ENCODE data around the gene ARFGAP2.

DNA sequence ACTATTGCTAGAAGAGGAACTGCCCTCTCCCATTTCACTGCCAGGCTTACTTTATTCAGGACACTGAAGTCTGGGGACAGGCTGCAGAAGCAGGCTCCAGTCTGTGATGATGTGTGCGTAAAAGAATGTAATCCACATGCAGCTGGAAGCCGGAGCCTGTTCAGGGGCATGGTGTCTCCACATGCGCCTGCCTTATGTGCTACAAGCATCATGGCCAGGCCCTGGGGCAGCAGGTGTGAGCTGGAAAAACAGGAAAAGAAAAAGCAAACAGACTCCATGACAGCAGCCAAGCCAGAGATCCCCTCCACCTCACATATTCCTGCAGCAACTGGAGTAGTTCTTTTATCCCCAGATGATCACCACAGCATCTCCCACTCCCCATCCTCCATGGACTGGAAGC, 33.4 kb downstream of the ARFGAP2 start:
- TF ChIP-seq, protein P1, sequence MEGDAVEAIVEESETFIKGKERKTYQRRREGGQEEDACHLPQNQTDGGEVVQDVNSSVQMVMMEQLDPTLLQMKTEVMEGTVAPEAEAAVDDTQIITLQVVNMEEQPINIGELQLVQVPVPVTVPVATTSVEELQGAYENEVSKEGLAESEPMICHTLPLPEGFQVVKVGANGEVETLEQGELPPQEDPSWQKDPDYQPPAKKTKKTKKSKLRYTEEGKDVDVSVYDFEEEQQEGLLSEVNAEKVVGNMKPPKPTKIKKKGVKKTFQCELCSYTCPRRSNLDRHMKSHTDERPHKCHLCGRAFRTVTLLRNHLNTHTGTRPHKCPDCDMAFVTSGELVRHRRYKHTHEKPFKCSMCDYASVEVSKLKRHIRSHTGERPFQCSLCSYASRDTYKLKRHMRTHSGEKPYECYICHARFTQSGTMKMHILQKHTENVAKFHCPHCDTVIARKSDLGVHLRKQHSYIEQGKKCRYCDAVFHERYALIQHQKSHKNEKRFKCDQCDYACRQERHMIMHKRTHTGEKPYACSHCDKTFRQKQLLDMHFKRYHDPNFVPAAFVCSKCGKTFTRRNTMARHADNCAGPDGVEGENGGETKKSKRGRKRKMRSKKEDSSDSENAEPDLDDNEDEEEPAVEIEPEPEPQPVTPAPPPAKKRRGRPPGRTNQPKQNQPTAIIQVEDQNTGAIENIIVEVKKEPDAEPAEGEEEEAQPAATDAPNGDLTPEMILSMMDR (IDR thresholded peaks at IDR 0.05; ENCODE audit: extremely low read depth in 1 of 2, insufficient read depth in 1 of 2, low read depth in 1 of 2, low read length in 2 of 2): no peak
- TF ChIP-seq POLR2A (IDR thresholded peaks at IDR 0.05; ENCODE audit: low read depth, low read length) (no peak), EZH2 (IDR thresholded peaks at IDR 0.05; ENCODE audit: borderline replicate concordance, low read depth, low read length, severe bottlenecking) (no peak)
